ENCODE results near the gene BICDL2.

- TF ChIP-seq POLR2A (IDR thresholded peaks at IDR 0.05) (no peak), CTCF (IDR thresholded peaks at IDR 0.05) (no peak), POLR2AphosphoS5 (IDR thresholded peaks at IDR 0.05) (no peak)
Observed at GRCh38 chr16:2992383-2993081, 44.2 kb downstream of the BICDL2 start.

Measured in breast epithelium (tissue), 3 donors.